Trophoblast cell (in vitro differentiated cells and primary cell): Measurements from ENCODE around the gene PRR15.

Source experiments
- DNase-seq, 2 donors: peaks; one replicate each; pipeline ENCODE4 v3.0.0-alpha.2; 2016
- H2AFZ ChIP-seq: 2 replicates; pipeline ENCODE4 v1.6.1; 2013; ENCODE audit warnings: low read length, moderate library complexity, mild to moderate bottlenecking; ENCODE audit not compliant: insufficient read depth, poor library complexity
- H2AK5ac ChIP-seq: 2 replicates; pipeline ENCODE4 v1.6.1; 2013; ENCODE audit warnings: mild to moderate bottlenecking, low read length
- H2BK120ac ChIP-seq: 2 replicates; pipeline ENCODE4 v1.6.1; 2013; ENCODE audit warnings: low read length, mild to moderate bottlenecking, moderate library complexity; ENCODE audit not compliant: insufficient read depth, poor library complexity
- H2BK12ac ChIP-seq: 2 replicates; pipeline ENCODE4 v1.6.1; 2013; ENCODE audit warnings: mild to moderate bottlenecking, low read length, moderate library complexity
- H2BK5ac ChIP-seq: 2 replicates; pipeline ENCODE4 v1.6.1; 2013; ENCODE audit warnings: low read length, low read depth, moderate library complexity, mild to moderate bottlenecking; ENCODE audit not compliant: poor library complexity
- H3K14ac ChIP-seq: 2 replicates; pipeline ENCODE4 v1.6.1; 2013; ENCODE audit warnings: mild to moderate bottlenecking, low read length
- H3K18ac ChIP-seq: 2 replicates; pipeline ENCODE4 v1.6.1; 2013; ENCODE audit warnings: mild to moderate bottlenecking, low read length
- H3K23ac ChIP-seq: 2 replicates; pipeline ENCODE4 v1.6.1; 2013; ENCODE audit warnings: low read length
- H3K27ac ChIP-seq: 2 replicates; pipeline ENCODE4 v1.5.1; 2013; ENCODE audit warnings: low read depth, mild to moderate bottlenecking, inconsistent platforms, low read length, moderate library complexity
- H3K27me3 ChIP-seq: 2 replicates; pipeline ENCODE4 v1.6.1; 2013; ENCODE audit warnings: inconsistent platforms, mild to moderate bottlenecking, low read length, moderate library complexity; ENCODE audit not compliant: insufficient read depth
- H3K36me3 ChIP-seq, 2 experiments: 1 replicate in 1 of 2; 2 replicates in 1 of 2; pipeline ENCODE4 v1.6.1; 2013; ENCODE audit warnings: low read length in 2 of 2, mild to moderate bottlenecking in 2 of 2, moderate library complexity in 1 of 2; ENCODE audit not compliant: insufficient read depth in 2 of 2, control insufficient read depth in 1 of 2
- H3K4ac ChIP-seq: 2 replicates; pipeline ENCODE4 v1.6.1; 2013; ENCODE audit warnings: low read depth, mild to moderate bottlenecking, low read length, moderate library complexity
- H3K4me1 ChIP-seq, 2 experiments: 1 replicate in 1 of 2; 2 replicates in 1 of 2; pipeline ENCODE4 v1.6.1; 2013; ENCODE audit warnings: low read length in 2 of 2, mild to moderate bottlenecking in 2 of 2, moderate library complexity in 1 of 2; ENCODE audit not compliant: insufficient read depth in 2 of 2, control insufficient read depth in 1 of 2
- H3K4me2 ChIP-seq: 2 replicates; pipeline ENCODE4 v1.6.1; 2013; ENCODE audit warnings: inconsistent platforms, mild to moderate bottlenecking, low read length, moderate library complexity
- H3K4me3 ChIP-seq: 2 replicates; pipeline ENCODE4 v1.5.1; 2013; ENCODE audit warnings: mild to moderate bottlenecking, low read depth, low read length, inconsistent platforms
- H3K79me1 ChIP-seq: one replicate; pipeline ENCODE4 v1.6.1; 2013; ENCODE audit warnings: low read length
- H3K79me2 ChIP-seq: 2 replicates; pipeline ENCODE4 v1.6.1; 2013; ENCODE audit warnings: low read length, mild to moderate bottlenecking; ENCODE audit not compliant: control insufficient read depth, insufficient read depth, poor library complexity
- H3K9ac ChIP-seq: 2 replicates; pipeline ENCODE4 v1.6.1; 2013; ENCODE audit warnings: mild to moderate bottlenecking, low read length
- H3K9me3 ChIP-seq: 2 replicates; pipeline ENCODE4 v1.6.1; 2013; ENCODE audit warnings: low read depth, mild to moderate bottlenecking, control low read depth, inconsistent platforms, low read length; ENCODE audit not compliant: insufficient read depth
- H4K12ac ChIP-seq: 2 replicates; pipeline ENCODE4 v1.6.1; 2013; ENCODE audit warnings: low read depth, mild to moderate bottlenecking, low read length, moderate library complexity
- H4K8ac ChIP-seq: 2 replicates; pipeline ENCODE4 v1.6.1; 2013; ENCODE audit warnings: low read depth, mild to moderate bottlenecking, low read length, moderate library complexity
- H4K91ac ChIP-seq: one replicate; pipeline ENCODE4 v1.6.1; 2013; ENCODE audit warnings: low read depth, mild to moderate bottlenecking, low read length, moderate library complexity
- WGBS: extraction: QIAGEN DNeasy Blood & Tissue Kit; methylation state at CpG from one replicate; pipeline ENCODE4 v1.1.7; 2013; ENCODE audit warnings: missing lambda C conversion rate; ENCODE audit not compliant: insufficient read length, insufficient coverage; ENCODE audit errors: extremely low coverage; 5-methylcytosine and 5-hydroxymethylcytosine counted together

PRR15 gene

DNA sequence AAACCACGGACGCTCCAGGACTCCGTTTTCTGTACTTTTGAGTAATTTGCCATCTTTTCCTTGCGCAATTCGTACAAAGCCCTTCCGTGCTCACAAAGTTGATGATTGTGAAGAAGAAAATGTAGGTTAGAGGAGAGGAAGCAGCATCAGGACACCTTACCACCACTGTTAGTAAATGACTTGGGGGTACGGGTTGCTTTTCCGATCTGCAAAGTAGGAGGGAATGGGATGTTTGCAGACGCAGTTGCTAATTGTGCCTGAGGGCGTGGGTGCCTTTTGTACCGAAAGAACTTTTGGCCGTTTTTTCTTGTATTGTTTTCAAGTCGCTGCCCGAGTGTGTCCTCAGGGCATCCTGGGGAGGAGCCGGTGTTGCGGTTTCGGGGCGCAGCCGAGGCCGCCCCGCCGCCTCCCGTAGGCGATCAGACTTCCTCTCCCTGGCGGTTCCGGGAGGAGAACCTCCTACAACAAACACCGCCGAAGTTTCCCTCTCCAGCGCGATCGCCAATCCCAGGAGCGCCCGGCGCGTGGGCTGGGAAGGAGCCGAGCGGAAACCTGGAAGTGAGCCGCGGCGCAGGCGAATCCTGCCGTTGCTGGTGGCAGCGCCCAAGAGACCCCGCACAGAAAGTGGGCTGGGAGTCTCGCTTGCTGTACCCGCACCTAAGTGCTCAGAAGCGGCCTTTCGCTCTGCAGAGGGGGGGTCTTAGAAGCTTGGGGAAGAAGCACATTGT lies 1.0 kb downstream of the PRR15 start:
- H2BK5ac ChIP-seq, result peak overlapping the region; percentile 89
- H3K9me3 ChIP-seq, result no peaks in the 10 kb centered on the region
- peak overlapping the region; percentile 91 for H3K18ac ChIP-seq
- H4K8ac ChIP-seq, result peak overlapping the region; percentile 88
- H3K27me3 ChIP-seq, result no peaks in the 10 kb centered on the region
- H4K91ac ChIP-seq, result peak overlapping the region; percentile 82
- H3K4me2 ChIP-seq, result peak overlapping the region; percentile 89
- WGBS, result no CpG with 5 or more reads among the region's 48 CpGs
- peak overlapping the region; percentile 62 for H2BK12ac ChIP-seq
- H3K9ac ChIP-seq, result peak overlapping the region; percentile 78
- peak overlapping the region; percentile 62 for H2AFZ ChIP-seq
- peaks cover 29% of the 10 kb centered on the region for H3K79me1 ChIP-seq
- H2BK120ac ChIP-seq, result peak overlapping the region; percentile 82
- H3K27ac ChIP-seq, result peak overlapping the region; percentile 95
- peak overlapping the region; percentile 73 for H3K4me3 ChIP-seq
- H3K4ac ChIP-seq, result peak overlapping the region; percentile 63
- peak; percentile 65 to 79 for DNase-seq
- peaks cover 9 to 13% of the 10 kb centered on the region in 2 experiments for H3K4me1 ChIP-seq
- H3K36me3 ChIP-seq, result peaks cover 6 to 10% of the 10 kb centered on the region in 2 experiments
- peak overlapping the region; percentile 78 for H3K14ac ChIP-seq
- no peak overlapping the region for H3K23ac ChIP-seq
- no peak overlapping the region for H2AK5ac ChIP-seq
- peaks cover 22% of the 10 kb centered on the region for H3K79me2 ChIP-seq
- H4K12ac ChIP-seq, result peak overlapping the region; percentile 14

DNA sequence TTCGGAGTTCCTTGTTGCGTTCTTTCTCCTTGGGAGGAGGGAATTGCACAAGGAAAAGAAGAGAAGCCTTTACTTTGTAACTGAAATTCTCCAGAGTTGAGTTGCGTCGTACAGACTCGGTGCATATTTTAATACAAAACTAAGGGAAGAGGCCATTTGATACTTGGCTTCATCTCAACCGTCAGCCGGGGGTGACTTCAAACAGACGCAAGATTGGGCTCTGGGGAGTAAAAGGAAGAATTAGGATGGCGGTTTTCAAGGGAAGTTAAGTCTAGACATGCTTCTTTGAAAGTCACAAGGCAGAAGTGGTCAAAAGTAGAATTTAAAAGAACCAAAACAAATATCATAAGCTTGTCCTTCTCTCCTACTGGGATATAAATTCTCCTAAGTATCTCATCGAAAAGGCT lies 1.6 kb downstream of the PRR15 start:
- Histone ChIP-seq H3K23ac (no peak overlapping the region), H3K27me3 (no peaks in the 10 kb centered on the region), H2BK120ac (peak overlapping the region; percentile 82), H3K9me3 (no peaks in the 10 kb centered on the region), H3K79me1 (peaks cover 29% of the 10 kb centered on the region), H3K18ac (peak overlapping the region; percentile 91), H2BK12ac (peak overlapping the region; percentile 62), H3K4me2 (peak overlapping the region; percentile 89), H4K8ac (peak overlapping the region; percentile 88), H3K36me3 (peaks cover 6 to 10% of the 10 kb centered on the region in 2 experiments), H4K12ac (no peak overlapping the region), H2BK5ac (peak overlapping the region; percentile 89), H4K91ac (peak overlapping the region; percentile 82), H3K27ac (peak overlapping the region; percentile 95), H3K4me1 (peaks cover 9 to 13% of the 10 kb centered on the region in 2 experiments), H3K4me3 (peak overlapping the region; percentile 73), H2AK5ac (no peak overlapping the region), H3K4ac (peak overlapping the region; percentile 63), H3K14ac (peak overlapping the region; percentile 78), H3K9ac (peak overlapping the region; percentile 78), H2AFZ (peak overlapping the region; percentile 62), H3K79me2 (peaks cover 22% of the 10 kb centered on the region)
- no peak for DNase-seq
- WGBS, result no CpG with 5 or more reads among the region's 10 CpGs

GRCh38 chr7:29565634-29565981 lies 2.0 kb downstream of the PRR15 start:
- Histone ChIP-seq H2BK5ac (peak overlapping the region; percentile 43), H3K9ac (peak overlapping the region; percentile 36), H3K79me1 (peaks cover 29% of the 10 kb centered on the region), H3K14ac (peak overlapping the region; percentile 6), H4K12ac (no peak overlapping the region), H2AFZ (no peak overlapping the region), H3K23ac (no peak overlapping the region), H3K36me3 (peaks cover 6 to 10% of the 10 kb centered on the region in 2 experiments), H3K27ac (no peak overlapping the region), H2AK5ac (peak overlapping the region; percentile 63), H3K18ac (peak overlapping the region; percentile 15), H2BK120ac (peak overlapping the region; percentile 21), H3K4me3 (peak overlapping the region; percentile 10), H4K8ac (peak overlapping the region; percentile 64), H3K27me3 (no peaks in the 10 kb centered on the region), H3K79me2 (peaks cover 22% of the 10 kb centered on the region), H4K91ac (peak overlapping the region; percentile 27), H3K4ac (peak overlapping the region; percentile 73), H2BK12ac (peak overlapping the region; percentile 21), H3K4me2 (peak overlapping the region; percentile 89), H3K4me1 (peaks cover 9 to 13% of the 10 kb centered on the region in 2 experiments), H3K9me3 (no peaks in the 10 kb centered on the region)
- no peak for DNase-seq
- no CpG with 5 or more reads among the region's 13 CpGs for WGBS

DNA sequence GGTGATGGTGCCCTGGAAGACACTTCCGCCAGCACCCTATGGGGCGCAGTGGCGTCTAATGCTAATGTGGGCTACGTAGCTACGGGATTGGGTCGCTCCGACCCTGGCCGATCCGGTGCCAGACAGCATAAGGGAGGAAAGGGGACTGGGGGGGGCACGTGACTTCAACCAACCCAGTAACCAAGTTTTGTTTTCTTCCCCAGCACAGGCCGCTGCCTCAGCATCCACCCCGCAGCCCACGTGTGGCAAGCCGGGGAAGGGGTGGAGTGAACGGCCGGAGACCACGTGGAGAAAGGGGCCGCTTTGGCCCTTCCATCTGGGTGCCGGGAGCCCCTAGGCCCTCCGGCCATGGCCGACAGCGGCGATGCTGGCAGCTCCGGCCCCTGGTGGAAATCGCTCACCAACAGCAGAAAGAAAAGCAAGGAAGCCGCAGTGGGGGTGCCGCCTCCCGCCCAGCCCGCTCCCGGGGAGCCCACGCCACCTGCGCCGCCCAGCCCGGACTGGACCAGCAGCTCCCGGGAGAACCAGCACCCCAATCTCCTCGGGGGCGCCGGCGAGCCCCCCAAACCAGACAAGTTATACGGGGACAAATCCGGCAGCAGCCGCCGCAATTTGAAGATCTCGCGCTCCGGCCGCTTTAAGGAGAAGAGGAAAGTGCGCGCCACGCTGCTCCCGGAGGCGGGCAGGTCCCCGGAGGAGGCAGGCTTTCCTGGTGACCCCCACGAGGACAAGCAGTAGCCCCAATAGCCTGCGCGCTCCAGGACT lies 2.5 kb downstream of the PRR15 start:
- no peaks in the 10 kb centered on the region for H3K27me3 ChIP-seq
- H4K12ac ChIP-seq, result peak overlapping the region; percentile 1
- peak overlapping the region; percentile 63 for H2AK5ac ChIP-seq
- peak overlapping the region; percentile 27 for H4K91ac ChIP-seq
- H3K14ac ChIP-seq, result peak overlapping the region; percentile 6
- H2AFZ ChIP-seq, result no peak overlapping the region
- H2BK12ac ChIP-seq, result peak overlapping the region; percentile 18
- peak overlapping the region; percentile 15 for H3K18ac ChIP-seq
- H3K9ac ChIP-seq, result no peak overlapping the region
- peak overlapping the region; percentile 10 for H3K4me3 ChIP-seq
- peak overlapping the region; percentile 73 for H3K4ac ChIP-seq
- no CpG with 5 or more reads among the region's 56 CpGs for WGBS
- peaks cover 22% of the 10 kb centered on the region for H3K79me2 ChIP-seq
- H3K36me3 ChIP-seq, result peaks cover 6 to 10% of the 10 kb centered on the region in 2 experiments
- H3K4me1 ChIP-seq, result peaks cover 9 to 13% of the 10 kb centered on the region in 2 experiments
- H3K23ac ChIP-seq, result no peak overlapping the region
- H3K79me1 ChIP-seq, result peaks cover 29% of the 10 kb centered on the region
- H3K27ac ChIP-seq, result no peak overlapping the region
- peak overlapping the region; percentile 89 for H3K4me2 ChIP-seq
- peak overlapping the region; percentile 64 for H4K8ac ChIP-seq
- DNase-seq, result no peak
- peak overlapping the region; percentile 43 for H2BK5ac ChIP-seq
- no peaks in the 10 kb centered on the region for H3K9me3 ChIP-seq
- H2BK120ac ChIP-seq, result peak overlapping the region; percentile 32
